Activated CD8-positive, alpha-beta memory T cell treated with anti-CD3 and anti-CD28 coated beads, Interleukin-2, amount 50 U/mL, for 4 hours (primary cell): ENCODE measurements around the gene BEND3.

Experiments
- DNase-seq: peaks from one replicate; pipeline ENCODE4 v3.0.0-alpha.2; 2020

BEND3 gene

GRCh38 chr6:107080036-107080435, 35.3 kb downstream of the BEND3 start:
- DNase-seq: no peak

- DNase-seq: no peak
Measured at GRCh38 chr6:107079429-107079828, 35.9 kb downstream of the BEND3 start.

GRCh38 chr6:107077710-107078109, 37.6 kb downstream of the BEND3 start:
- no peak for DNase-seq

- DNase-seq: no peak
Measured at GRCh38 chr6:107075951-107076381, 39.3 kb downstream of the BEND3 start.

- DNase-seq: no peak
Measured at GRCh38 chr6:107070686-107071085, 44.6 kb downstream of the BEND3 start.

- DNase-seq: no peak
Measured at GRCh38 chr6:107069631-107070548, 45.4 kb downstream of the BEND3 start.

GRCh38 chr6:107068691-107069630, 46.4 kb downstream of the BEND3 start:
- no peak for DNase-seq

GRCh38 chr6:107066697-107067659, 48.3 kb downstream of the BEND3 start:
- DNase-seq: no peak

- DNase-seq: no peak
Measured at GRCh38 chr6:107064579-107065065, 50.7 kb downstream of the BEND3 start.

GRCh38 chr6:107062691-107063090, 52.6 kb downstream of the BEND3 start:
- no peak for DNase-seq

GRCh38 chr6:107061125-107062020, 53.9 kb downstream of the BEND3 start:
- no peak for DNase-seq

GRCh38 chr6:107060704-107061103, 54.6 kb downstream of the BEND3 start:
- no peak for DNase-seq

- no peak for DNase-seq
Measured at GRCh38 chr6:107059606-107060005, 55.7 kb downstream of the BEND3 start.

GRCh38 chr6:107057679-107058078, 57.6 kb downstream of the BEND3 start:
- no peak for DNase-seq

- DNase-seq: no peak
Measured at GRCh38 chr6:107056796-107057195, 58.5 kb downstream of the BEND3 start.

GRCh38 chr6:107047807-107048206, 67.5 kb downstream of the BEND3 start:
- DNase-seq: no peak

- DNase-seq: no peak
Measured at GRCh38 chr6:107045826-107046675, 69.3 kb downstream of the BEND3 start.

GRCh38 chr6:107033126-107033525, 82.2 kb downstream of the BEND3 start:
- no peak for DNase-seq

GRCh38 chr6:107032051-107032450, 83.3 kb downstream of the BEND3 start:
- no peak for DNase-seq

- no peak for DNase-seq
Measured at GRCh38 chr6:107030151-107030550, 85.2 kb downstream of the BEND3 start.
